Measurements from ENCODE around the gene HMGCS2. TPM values are rescaled to one million over a fixed set of nuclear protein-coding genes. Genes with fewer than 3 reads are reported as not detected.

The HMGCS2 gene
- total and polyA plus RNA-seq, 2 donors (not counting 1 experiment from before 2014, with no cell fraction given): not detected

DNA sequence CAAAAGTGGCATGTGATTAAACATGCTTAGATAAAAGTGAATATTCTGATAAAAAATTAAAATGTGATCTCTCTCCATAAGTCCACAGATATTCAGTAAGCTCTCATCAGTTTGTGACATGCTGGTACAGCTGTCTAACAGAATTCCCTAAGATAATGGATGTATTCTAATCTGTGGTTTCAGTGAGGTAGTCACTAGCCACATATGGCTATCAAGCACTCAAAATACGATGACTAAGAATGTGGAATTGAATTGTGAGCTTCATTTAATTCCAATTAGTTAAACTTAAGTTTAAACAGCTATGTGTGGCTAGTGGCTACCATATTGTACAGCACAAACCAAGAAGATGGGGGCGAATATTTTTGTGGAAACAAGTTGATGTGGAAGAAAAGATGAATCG is 46.7 kb upstream of the HMGCS2 start:
- no peak overlapping the region for H3K27ac Mint-ChIP-seq
- no peaks in the 10 kb centered on the region for H3K4me1 ChIP-seq (ENCODE audit: control insufficient read depth in 2 of 2, insufficient read depth in 2 of 2, low read length in 2 of 2)
- ATAC-seq (ENCODE audit: low read depth): no peak
- H2AFZ ChIP-seq (ENCODE audit: insufficient read depth, low read depth, low read length, poor library complexity, severe bottlenecking): no peak overlapping the region
- no peaks in the 10 kb centered on the region for H4K20me1 ChIP-seq (ENCODE audit: control insufficient read depth, insufficient read depth, low read length, poor library complexity, severe bottlenecking)
- no peaks in the 10 kb centered on the region for H3K9me3 Mint-ChIP-seq (ENCODE audit: insufficient read depth)
- no peaks in the 10 kb centered on the region for H3K79me2 ChIP-seq (ENCODE audit: control insufficient read depth, insufficient read depth, low read length)
- TF ChIP-seq, protein P1, sequence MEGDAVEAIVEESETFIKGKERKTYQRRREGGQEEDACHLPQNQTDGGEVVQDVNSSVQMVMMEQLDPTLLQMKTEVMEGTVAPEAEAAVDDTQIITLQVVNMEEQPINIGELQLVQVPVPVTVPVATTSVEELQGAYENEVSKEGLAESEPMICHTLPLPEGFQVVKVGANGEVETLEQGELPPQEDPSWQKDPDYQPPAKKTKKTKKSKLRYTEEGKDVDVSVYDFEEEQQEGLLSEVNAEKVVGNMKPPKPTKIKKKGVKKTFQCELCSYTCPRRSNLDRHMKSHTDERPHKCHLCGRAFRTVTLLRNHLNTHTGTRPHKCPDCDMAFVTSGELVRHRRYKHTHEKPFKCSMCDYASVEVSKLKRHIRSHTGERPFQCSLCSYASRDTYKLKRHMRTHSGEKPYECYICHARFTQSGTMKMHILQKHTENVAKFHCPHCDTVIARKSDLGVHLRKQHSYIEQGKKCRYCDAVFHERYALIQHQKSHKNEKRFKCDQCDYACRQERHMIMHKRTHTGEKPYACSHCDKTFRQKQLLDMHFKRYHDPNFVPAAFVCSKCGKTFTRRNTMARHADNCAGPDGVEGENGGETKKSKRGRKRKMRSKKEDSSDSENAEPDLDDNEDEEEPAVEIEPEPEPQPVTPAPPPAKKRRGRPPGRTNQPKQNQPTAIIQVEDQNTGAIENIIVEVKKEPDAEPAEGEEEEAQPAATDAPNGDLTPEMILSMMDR (IDR thresholded peaks at IDR 0.05): no peak
- no peak for TF ChIP-seq EZH2 (IDR thresholded peaks at IDR 0.05; ENCODE audit: borderline replicate concordance, insufficient read depth, low read depth, low read length, poor library complexity, severe bottlenecking)
- 95% methylated on average over 2 of the region's 3 CpGs for WGBS (ENCODE audit: insufficient coverage)
- H3K36me3 ChIP-seq (replicated peaks in 1 of 2; ENCODE audit: control extremely low read depth in 1 of 2, control insufficient read depth in 1 of 2, extremely low read depth in 1 of 2, insufficient read depth in 2 of 2, low read length in 1 of 2): no peaks in the 10 kb centered on the region
- H3K9ac ChIP-seq (ENCODE audit: low read length): no peak overlapping the region
- H3K4me3 Mint-ChIP-seq: no peak overlapping the region
- intact Hi-C loops (cut with micrococcal nuclease): no loop called here
- no peak overlapping the region for H3K4me2 ChIP-seq (replicated peaks; ENCODE audit: low read depth, low read length, poor library complexity, severe bottlenecking)
- H3K4me1 Mint-ChIP-seq: no peaks in the 10 kb centered on the region
- H3K27ac ChIP-seq (ENCODE audit: low read length in 2 of 2): no peak overlapping the region
- ChIA-PET POLR2A (no interaction called here), CTCF (interaction anchor here (2.0 kb wide), 2 partner anchors 8 to 9 kb away, joined by 5 to 6 read pairs; no protein-coding TSS in a partner anchor)
- DNase-seq: no peak
- H3K9me3 ChIP-seq (ENCODE audit: control extremely low read depth in 1 of 3, control insufficient read depth in 2 of 3, insufficient read depth in 1 of 3, low read length in 2 of 3): no peaks in the 10 kb centered on the region
- peaks cover 0 to 3% (median 0%) of the 10 kb centered on the region in 4 experiments for H3K27me3 ChIP-seq (replicated peaks in 1 of 4; ENCODE audit: control extremely low read depth in 1 of 4, control insufficient read depth in 3 of 4, insufficient read depth in 4 of 4, low read length in 3 of 4)
- H3K4me3 ChIP-seq (ENCODE audit: control extremely low read depth in 1 of 5, extremely low read depth in 1 of 5, insufficient read depth in 1 of 5, low read depth in 2 of 5, low read length in 4 of 5): no peak overlapping the region
- H3K27me3 Mint-ChIP-seq: no peaks in the 10 kb centered on the region

DNA sequence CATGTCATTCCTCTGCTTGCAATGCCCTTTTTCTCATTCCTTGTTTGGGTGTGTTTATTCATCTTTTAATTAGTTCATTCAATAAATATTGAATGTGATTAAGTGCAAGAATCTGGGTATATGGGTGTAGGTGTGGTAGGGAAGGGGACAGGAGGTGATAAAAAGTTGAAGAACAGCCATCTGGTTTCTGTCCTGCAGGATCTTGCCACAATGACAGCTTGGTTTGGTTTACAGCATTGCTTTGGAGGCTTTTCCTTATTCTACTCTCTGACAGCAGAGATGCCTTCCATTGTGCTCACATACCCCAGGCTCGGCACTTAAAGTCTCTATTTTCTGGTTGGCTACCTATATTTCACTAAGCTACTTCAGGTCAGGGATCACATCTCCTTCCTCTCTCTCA is 45.6 kb upstream of the HMGCS2 start:
- H3K4me3 Mint-ChIP-seq: no peak overlapping the region
- H4K20me1 ChIP-seq (ENCODE audit: control insufficient read depth, insufficient read depth, low read length, poor library complexity, severe bottlenecking): no peaks in the 10 kb centered on the region

More for the DNA sequence above, 45.6 kb upstream of the HMGCS2 start:
- no peak overlapping the region for H3K9ac ChIP-seq (ENCODE audit: low read length)
- H3K27me3 Mint-ChIP-seq: peaks cover under 1% of the 10 kb centered on the region
- H3K4me1 Mint-ChIP-seq: no peaks in the 10 kb centered on the region
- TF ChIP-seq, protein P1 (IDR thresholded peaks at IDR 0.05): no peak
- no peaks in the 10 kb centered on the region for H3K9me3 ChIP-seq (ENCODE audit: control extremely low read depth in 1 of 3, control insufficient read depth in 2 of 3, insufficient read depth in 1 of 3, low read length in 2 of 3)
- no peaks in the 10 kb centered on the region for H3K79me2 ChIP-seq (ENCODE audit: control insufficient read depth, insufficient read depth, low read length)
- CTCF ChIA-PET: interaction anchor here (2.0 kb wide), 1 partner anchor 7 kb away, joined by 5 read pairs; no protein-coding TSS in a partner anchor
- intact Hi-C loops (cut with micrococcal nuclease): no loop called here
- H3K9me3 Mint-ChIP-seq (ENCODE audit: insufficient read depth): no peaks in the 10 kb centered on the region
- no peak overlapping the region for H2AFZ ChIP-seq (ENCODE audit: insufficient read depth, low read depth, low read length, poor library complexity, severe bottlenecking)
- H3K27ac ChIP-seq (ENCODE audit: low read length in 2 of 2): no peak overlapping the region
- no peak overlapping the region for H3K4me2 ChIP-seq (replicated peaks; ENCODE audit: low read depth, low read length, poor library complexity, severe bottlenecking)
- H3K4me3 ChIP-seq (ENCODE audit: control extremely low read depth in 1 of 5, extremely low read depth in 1 of 5, insufficient read depth in 1 of 5, low read depth in 2 of 5, low read length in 4 of 5): no peak overlapping the region
- POLR2A ChIA-PET: no interaction called here
- 92% methylated on average over 1 of the region's 1 CpG for WGBS (ENCODE audit: insufficient coverage)
- no peak for DNase-seq
- H3K4me1 ChIP-seq (ENCODE audit: control insufficient read depth in 2 of 2, insufficient read depth in 2 of 2, low read length in 2 of 2): no peaks in the 10 kb centered on the region
- H3K27ac Mint-ChIP-seq: no peak overlapping the region
- no peak for ATAC-seq (ENCODE audit: low read depth)
- H3K27me3 ChIP-seq (replicated peaks in 1 of 4; ENCODE audit: control extremely low read depth in 1 of 4, control insufficient read depth in 3 of 4, insufficient read depth in 4 of 4, low read length in 3 of 4): peaks cover 0 to 3% (median 0%) of the 10 kb centered on the region in 4 experiments
- H3K36me3 ChIP-seq (replicated peaks in 1 of 2; ENCODE audit: control extremely low read depth in 1 of 2, control insufficient read depth in 1 of 2, extremely low read depth in 1 of 2, insufficient read depth in 2 of 2, low read length in 1 of 2): no peaks in the 10 kb centered on the region
